GM19240 (cell line): ENCODE measurements around the gene IFNA1.
A peak's percentile ranks its signal among the peaks of the same experiment; 100 is the strongest.
"Not testable (repeated sequence)": the region's sequence is repeated elsewhere in the genome, so short reads cannot be mapped to it uniquely, and the experiment has no call there.

Source experiments
- DNase-seq: peaks from one replicate; pipeline ENCODE4 v3.0.0; 2011; ENCODE audit warnings: low spot score; ENCODE audit not compliant: insufficient read length

IFNA1 gene

DNA sequence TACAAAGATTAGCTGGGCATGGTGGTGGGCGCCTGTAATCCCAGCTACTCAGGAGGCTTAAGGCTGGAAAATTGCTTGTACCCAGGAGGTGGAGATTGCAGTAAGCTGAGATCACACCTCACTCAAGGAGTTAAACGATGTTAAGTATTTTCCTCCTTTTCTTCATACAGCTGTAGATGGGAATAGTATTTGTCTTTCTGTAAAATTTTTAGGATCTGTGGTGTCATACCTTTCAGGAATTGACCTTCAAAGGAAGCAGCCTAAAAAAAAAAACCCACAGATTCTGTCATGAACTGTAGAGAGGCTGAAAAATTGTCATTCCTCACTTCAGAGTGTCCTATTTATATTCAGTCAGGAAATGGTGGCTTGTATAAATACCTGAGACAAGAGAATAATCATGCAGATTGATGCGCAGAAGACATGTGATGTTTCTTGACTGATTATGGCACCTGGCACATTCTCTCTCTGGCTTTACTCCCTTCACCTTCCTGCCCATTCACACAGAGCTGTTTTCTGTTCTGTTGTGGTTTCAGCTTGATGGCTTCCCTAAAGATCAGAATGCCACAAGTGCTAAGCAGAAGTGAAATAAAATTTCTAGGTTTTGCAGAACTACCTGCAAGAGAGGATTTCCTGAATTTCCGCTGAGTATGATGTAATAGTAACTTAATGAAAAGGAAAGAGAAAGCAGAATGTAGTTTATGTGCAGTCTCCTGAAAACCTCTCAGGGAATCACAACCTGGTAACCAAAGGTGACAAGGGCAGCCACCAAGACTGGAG is 3.8 kb downstream of the IFNA1 start:
- DNase-seq, result no peak

GRCh38 chr9:21449312-21449711 is 9.1 kb downstream of the IFNA1 start:
- DNase-seq, result not testable (repeated sequence)

- no peak for DNase-seq
Observed at GRCh38 chr9:21450733-21451394, 10.6 kb downstream of the IFNA1 start.

DNA sequence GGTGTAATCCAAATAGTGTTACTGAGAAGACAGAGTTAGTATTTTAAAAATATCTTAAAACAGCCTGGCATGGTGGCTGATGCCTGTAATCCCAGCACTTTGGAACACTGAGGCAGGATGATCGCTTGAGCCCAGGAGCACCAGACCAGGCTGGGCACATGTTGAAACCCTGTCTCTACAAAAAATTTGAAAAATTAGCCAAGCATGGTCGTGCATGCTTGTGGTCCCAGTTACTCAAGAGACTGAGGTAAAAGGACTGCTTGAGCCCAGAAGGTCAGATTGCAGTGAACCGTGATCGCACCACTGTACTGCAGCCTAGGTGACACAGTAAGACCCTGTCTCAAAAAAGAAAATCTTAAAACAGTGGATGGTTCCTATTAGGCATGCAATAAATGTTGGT is 12.4 kb downstream of the IFNA1 start:
- DNase-seq, result no peak

DNA sequence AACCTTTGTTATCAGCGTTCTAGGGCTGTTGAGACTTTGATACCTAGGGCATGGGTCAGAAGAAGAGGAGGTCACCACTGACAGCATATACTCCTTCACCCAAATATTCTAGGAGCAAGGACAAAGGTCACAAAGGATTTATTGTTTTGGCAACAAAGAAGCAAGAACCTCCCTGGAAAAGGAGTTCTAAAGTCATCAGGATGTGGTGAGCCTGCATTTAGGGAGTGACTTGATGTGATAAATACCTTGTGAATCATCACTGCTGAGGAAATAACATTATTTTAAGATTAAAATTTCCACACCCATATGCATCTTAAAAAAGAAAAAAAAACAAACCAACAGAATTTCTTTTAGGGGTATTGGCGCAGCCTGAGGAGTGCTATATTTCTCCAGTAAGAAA is 13.9 kb downstream of the IFNA1 start:
- DNase-seq, result no peak

DNA sequence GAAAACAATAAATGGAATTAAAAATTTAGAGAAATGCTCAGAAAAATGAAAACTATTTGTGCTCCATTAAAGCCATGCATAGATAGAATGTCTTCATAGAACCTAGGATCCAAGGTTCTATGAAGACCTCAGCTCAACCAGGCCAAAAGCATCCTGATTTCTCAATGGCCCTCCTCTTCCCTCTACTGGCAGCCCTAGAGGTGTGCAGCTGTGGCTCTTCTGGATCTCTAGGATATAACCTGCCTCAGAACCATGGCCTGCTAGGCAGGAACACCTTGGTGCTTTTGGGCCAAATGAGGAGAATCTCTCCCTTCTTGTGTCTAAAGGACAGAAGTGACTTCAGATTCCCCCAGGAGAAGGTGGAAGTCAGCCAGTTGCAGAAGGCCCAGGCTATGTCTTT is 15.1 kb downstream of the IFNA1 start:
- DNase-seq, result no peak

GRCh38 chr9:21461377-21461776 is 21.1 kb downstream of the IFNA1 start:
- no peak for DNase-seq

DNA sequence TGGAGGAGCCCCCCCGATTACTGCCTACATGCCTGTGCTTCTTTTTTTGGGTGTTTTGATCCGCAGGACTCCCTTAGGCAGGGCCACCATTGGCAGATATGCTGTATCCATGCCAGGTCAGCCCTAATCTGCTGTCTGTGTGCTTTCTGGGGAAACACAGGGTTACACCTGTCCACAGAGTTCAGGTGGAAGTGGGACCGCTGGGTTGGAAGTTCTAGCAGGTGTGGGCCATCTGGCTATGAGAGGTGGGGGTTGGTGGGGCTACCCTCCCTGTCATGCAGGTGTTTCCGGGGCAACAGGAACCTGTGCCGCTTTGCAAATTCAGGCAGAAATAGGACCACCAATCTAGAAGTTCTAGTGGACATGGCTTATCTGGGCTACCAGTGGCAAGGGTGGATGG is 24.9 kb downstream of the IFNA1 start:
- no peak for DNase-seq

- peak; percentile 10 for DNase-seq
Observed at GRCh38 chr9:21465859-21466518, 25.8 kb downstream of the IFNA1 start.

DNA sequence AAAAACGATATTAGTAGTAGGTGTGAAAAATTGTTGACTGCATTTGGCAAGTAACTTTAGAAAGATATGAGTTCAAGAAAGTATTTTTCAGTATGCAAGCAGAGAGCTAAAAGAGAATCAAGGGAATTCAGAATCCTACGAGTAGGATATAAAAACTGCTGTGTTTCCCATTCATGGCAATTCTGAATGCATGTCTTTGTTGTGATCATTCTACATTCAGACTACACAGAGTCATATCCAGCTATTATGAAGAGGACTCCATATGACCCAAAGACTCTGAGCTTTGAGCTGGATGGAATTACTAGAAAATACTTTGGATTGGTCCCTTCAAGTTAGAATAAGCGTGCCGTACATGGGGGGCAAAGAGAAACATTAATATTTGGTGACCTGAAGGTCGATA is 29.9 kb downstream of the IFNA1 start:
- no peak for DNase-seq

DNA sequence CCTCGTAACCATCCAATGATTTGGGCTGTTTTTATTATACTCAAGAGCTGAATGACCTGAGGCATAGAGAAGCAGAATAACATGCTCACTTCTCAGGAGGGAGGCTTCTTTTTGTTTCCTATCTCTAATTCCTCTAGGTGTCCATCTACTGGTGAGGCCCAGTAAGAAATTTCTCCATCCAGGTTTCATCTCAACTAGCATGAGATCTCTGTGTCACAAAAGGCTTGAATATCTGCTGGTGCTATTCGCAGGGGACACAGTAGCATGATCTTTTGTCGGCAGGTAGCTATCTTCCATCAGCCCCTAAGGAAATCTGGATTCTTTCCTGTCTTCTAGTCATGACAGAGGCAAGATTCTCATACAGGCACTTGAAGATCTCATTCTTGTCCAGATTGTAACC is 33.0 kb downstream of the IFNA1 start:
- DNase-seq, result no peak

DNA sequence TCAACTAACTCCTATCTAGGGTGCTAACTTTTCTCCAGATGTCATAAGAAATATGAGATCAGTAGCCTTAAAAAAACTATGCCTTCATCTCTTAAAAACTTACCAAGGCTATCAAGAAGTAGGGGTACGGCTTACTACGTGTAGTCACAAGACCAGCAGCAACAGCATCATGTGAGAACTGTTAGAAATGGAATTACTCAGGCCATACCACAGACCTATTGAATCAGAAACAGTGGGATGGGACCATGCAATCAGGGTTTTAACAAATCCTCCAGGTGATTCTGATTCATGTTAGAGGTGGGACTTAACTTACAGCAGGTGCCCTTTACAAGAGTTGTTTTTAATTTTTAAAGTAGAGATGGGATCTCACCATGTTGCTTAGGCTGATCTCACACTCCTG is 37.2 kb downstream of the IFNA1 start:
- no peak for DNase-seq

DNA sequence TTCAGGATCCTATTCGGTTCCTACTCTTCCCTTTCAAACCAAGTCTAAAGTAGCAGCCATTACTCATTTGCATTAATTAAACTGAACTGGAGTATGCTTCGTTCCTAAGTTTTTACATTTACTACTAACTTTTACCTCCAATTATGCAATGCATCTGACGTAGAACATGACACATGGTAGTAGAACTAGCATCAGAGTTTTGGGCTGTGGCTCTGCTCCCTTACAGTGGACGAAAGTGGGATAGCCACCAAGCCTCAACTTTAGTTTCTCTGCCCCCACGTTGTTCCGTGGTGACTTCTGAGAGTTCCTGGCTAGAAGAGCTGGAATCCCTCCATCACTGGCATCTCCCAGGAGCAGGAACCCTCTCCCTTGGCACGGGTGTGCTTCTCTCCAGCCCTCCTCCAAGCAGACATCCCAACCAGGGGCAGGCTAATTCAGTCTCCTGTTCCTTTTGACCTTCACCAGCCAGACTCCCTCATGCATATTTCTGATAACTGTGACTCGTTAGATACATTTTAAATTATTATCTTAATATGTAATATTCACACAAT is 39.0 kb downstream of the IFNA1 start:
- DNase-seq, result no peak

GRCh38 chr9:21481470-21482056 is 41.3 kb downstream of the IFNA1 start:
- DNase-seq, result no peak

DNA sequence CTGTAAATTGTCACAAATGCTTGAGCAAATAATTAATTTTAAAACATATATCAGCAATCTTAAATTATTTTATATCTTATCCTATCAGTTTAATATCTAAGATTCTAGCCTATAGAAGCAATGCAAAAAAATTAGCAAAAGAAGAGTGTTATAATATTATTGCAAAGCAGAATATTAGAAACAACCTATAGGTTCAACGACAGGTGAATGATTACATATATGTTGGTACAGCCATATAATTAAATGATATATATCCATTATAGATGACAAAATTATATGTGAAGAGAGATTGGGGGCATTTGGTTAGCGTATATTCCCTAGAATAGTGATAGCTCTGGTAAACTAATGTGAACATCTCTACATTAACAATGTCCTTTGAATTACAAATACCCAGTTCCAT is 42.0 kb downstream of the IFNA1 start, which contains the start of gene IFNE:
Gene IFNE (minus strand): TSS at position 101 of the 400 bp plus-strand sequence. CDS start 619 bp downstream, outside the sequence.
- no peak for DNase-seq
